HepG2 (cell line): ENCODE data around the gene CFAP100.

ENCODE experiments used
- MEIS2 ChIP-seq: sonication (generic); formaldehyde crosslinking; IDR thresholded peaks from 2 replicates; pipeline ENCODE4 v1.9.0; 2021; ENCODE audit warnings: mild to moderate bottlenecking, missing genetic modification reagents
- MLLT10 ChIP-seq: sonication (generic); formaldehyde crosslinking; IDR thresholded peaks from 2 replicates; pipeline ENCODE4 v1.4.0; 2020; ENCODE audit warnings: missing genetic modification reagents
- TAF1 ChIP-seq: sonication (generic); formaldehyde crosslinking; IDR thresholded peaks from 2 replicates; pipeline ENCODE4 v1.4.0; 2020; ENCODE audit warnings: missing genetic modification reagents
- ZNF24 ChIP-seq: fragments of 450-650 bp; IDR thresholded peaks from 2 replicates; pipeline ENCODE4 v1.6.1; 2017; ENCODE audit warnings: antibody characterized with exemption, mild to moderate bottlenecking
- ZNF558 ChIP-seq: sonication (generic); formaldehyde crosslinking; IDR thresholded peaks from 2 replicates; pipeline ENCODE4 v1.9.0; 2022; ENCODE audit warnings: mild to moderate bottlenecking, missing genetic modification reagents, borderline replicate concordance

DNA sequence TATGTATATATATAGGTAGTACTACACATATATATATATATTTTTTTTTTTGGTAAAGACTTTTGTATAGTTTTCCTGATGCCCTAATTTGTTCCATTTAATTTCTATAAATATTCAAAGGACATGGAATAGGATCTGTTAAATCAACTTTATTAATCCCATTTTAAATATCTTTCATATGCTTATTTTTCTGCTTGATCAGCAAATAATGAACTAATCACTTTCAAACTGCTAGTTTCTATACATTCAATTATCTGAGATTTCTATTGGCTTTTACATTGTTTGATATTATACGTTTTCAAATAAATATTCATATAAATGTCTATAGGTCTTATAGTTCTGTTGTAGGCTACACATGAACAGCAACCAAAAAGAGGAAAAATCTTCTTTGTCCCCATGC is 59.3 kb downstream of the CFAP100 start:
- no peak for TF ChIP-seq ZNF558 (CRISPR knock-in tag)
- TF ChIP-seq MLLT10: no peak
- TF ChIP-seq TAF1 (CRISPR knock-in tag): no peak
- no peak for TF ChIP-seq MEIS2 (CRISPR knock-in tag)
- TF ChIP-seq ZNF24: no peak
